ENCODE measurements around the gene SYNE2. TPM values are rescaled to one million over a fixed set of nuclear protein-coding genes. Genes with fewer than 3 reads are reported as not detected.
A peak's percentile ranks its signal among the peaks of the same experiment; 100 is the strongest.

The SYNE2 gene
- total and polyA plus RNA-seq, 4 donors, result 26.9 to 208 (median 67.9) TPM

GRCh38 chr14:63852271-63852816 is 460 bp upstream of the SYNE2 start:
- Histone ChIP-seq H3K36me3 (ENCODE audit: control insufficient read depth in 4 of 4, insufficient read depth in 4 of 4, low read length in 4 of 4) (no peaks in the 10 kb centered on the region), H3K9me3 (ENCODE audit: control insufficient read depth in 4 of 4, insufficient read depth in 3 of 4, low read length in 3 of 4) (no peaks in the 10 kb centered on the region), H3K27ac (ENCODE audit: low read depth in 1 of 2, low read length in 1 of 2) (peak overlapping the region; percentile 41 to 82), H3K9ac (ENCODE audit: insufficient read depth in 1 of 2, low read length in 2 of 2) (peak overlapping the region in 1 of 2 donors; percentile 85), H3K27me3 (ENCODE audit: control insufficient read depth in 3 of 3, insufficient read depth in 3 of 3, low read length in 2 of 3) (peaks cover 0 to 6% (median 0%) of the 10 kb centered on the region in 3 donors), H3K4me3 (no peak overlapping the region), H3K4me1 (ENCODE audit: control insufficient read depth in 5 of 5, insufficient read depth in 5 of 5, low read length in 5 of 5) (peaks cover 4 to 18% (median 9%) of the 10 kb centered on the region in 5 donors)
- WGBS, 2 donors, result 15 to 16% methylated on average over 18 of the region's 18 CpGs
- no peak for TF ChIP-seq CTCF (IDR thresholded peaks at IDR 0.05; ENCODE audit: control extremely low read depth, extremely low read depth)
- DNase-seq (peak; percentile 26 to 71 (median 61)), ATAC-seq (ENCODE audit: insufficient read depth, low FRiP score) (no peak)

- Histone ChIP-seq H3K4me3 (peak overlapping the region; percentile 74), H3K4me1 (ENCODE audit: control insufficient read depth in 5 of 5, insufficient read depth in 5 of 5, low read length in 5 of 5) (peaks cover 4 to 18% (median 9%) of the 10 kb centered on the region in 5 donors), H3K9me3 (ENCODE audit: control insufficient read depth in 4 of 4, insufficient read depth in 3 of 4, low read length in 3 of 4) (no peaks in the 10 kb centered on the region), H3K36me3 (ENCODE audit: control insufficient read depth in 4 of 4, insufficient read depth in 4 of 4, low read length in 4 of 4) (no peaks in the 10 kb centered on the region), H3K27me3 (ENCODE audit: control insufficient read depth in 3 of 3, insufficient read depth in 3 of 3, low read length in 2 of 3) (peaks cover 0 to 6% (median 0%) of the 10 kb centered on the region in 3 donors), H3K27ac (ENCODE audit: low read depth in 1 of 2, low read length in 1 of 2) (peak overlapping the region; percentile 92 to 94), H3K9ac (ENCODE audit: insufficient read depth in 1 of 2, low read length in 2 of 2) (peak overlapping the region; percentile 7 to 80)
- DNase-seq (peak; percentile 64 to 82 (median 80)), ATAC-seq (ENCODE audit: insufficient read depth, low FRiP score) (no peak)
- TF ChIP-seq CTCF (IDR thresholded peaks at IDR 0.05; ENCODE audit: control extremely low read depth, extremely low read depth), result no peak
- 1% methylated on average over 18 of the region's 18 CpGs for WGBS, 2 donors
Measured at GRCh38 chr14:63853831-63854293, 1.1 kb downstream of the SYNE2 start.

- Histone ChIP-seq H3K36me3 (ENCODE audit: control insufficient read depth in 4 of 4, insufficient read depth in 4 of 4, low read length in 4 of 4) (no peaks in the 10 kb centered on the region), H3K9me3 (ENCODE audit: control insufficient read depth in 4 of 4, insufficient read depth in 3 of 4, low read length in 3 of 4) (no peaks in the 10 kb centered on the region), H3K4me3 (peak overlapping the region; percentile 74), H3K4me1 (ENCODE audit: control insufficient read depth in 5 of 5, insufficient read depth in 5 of 5, low read length in 5 of 5) (peaks cover 4 to 18% (median 9%) of the 10 kb centered on the region in 5 donors), H3K27me3 (ENCODE audit: control insufficient read depth in 3 of 3, insufficient read depth in 3 of 3, low read length in 2 of 3) (peaks cover 0 to 6% (median 0%) of the 10 kb centered on the region in 3 donors), H3K27ac (ENCODE audit: low read depth in 1 of 2, low read length in 1 of 2) (no peak overlapping the region), H3K9ac (ENCODE audit: insufficient read depth in 1 of 2, low read length in 2 of 2) (peak overlapping the region; percentile 7 to 80)
- ATAC-seq (ENCODE audit: insufficient read depth, low FRiP score) (no peak), DNase-seq (no peak)
- 15 to 25% methylated on average over 5 of the region's 5 CpGs for WGBS, 2 donors
- no peak for TF ChIP-seq CTCF (IDR thresholded peaks at IDR 0.05; ENCODE audit: control extremely low read depth, extremely low read depth)
Measured at GRCh38 chr14:63854330-63854729, 1.5 kb downstream of the SYNE2 start.

Data from lung (tissue), 12 donors.